ENCODE data around the gene TBCD.

- TF ChIP-seq CTCF (conservative IDR thresholded peaks at IDR 0.05 in 1 of 2, IDR thresholded peaks at IDR 0.05 in 1 of 2; ENCODE audit: extremely low read depth in 1 of 2, insufficient read depth in 1 of 2, low read depth in 1 of 2, low read length in 2 of 2), result no peak
- TF ChIP-seq EZH2 (IDR thresholded peaks at IDR 0.05; ENCODE audit: borderline replicate concordance, low read length), result no peak
These were observed 227.9 kb downstream of the TBCD start for GRCh38 chr17:82979718-82980117.

Data from mammary epithelial cell (primary cell).